Stimulated activated CD8-positive, alpha-beta memory T cell treated with anti-CD3 and anti-CD28 coated beads, Interleukin-4, amount 100 ng/mL, for 24 hours (primary cell): Measurements from ENCODE around the gene SPATA25.
A peak's percentile ranks its signal among the peaks of the same experiment; 100 is the strongest.

Experiments
- DNase-seq: peaks from one replicate; pipeline ENCODE4 v3.0.0-alpha.2; 2020; ENCODE audit warnings: low read depth

The SPATA25 gene

DNA sequence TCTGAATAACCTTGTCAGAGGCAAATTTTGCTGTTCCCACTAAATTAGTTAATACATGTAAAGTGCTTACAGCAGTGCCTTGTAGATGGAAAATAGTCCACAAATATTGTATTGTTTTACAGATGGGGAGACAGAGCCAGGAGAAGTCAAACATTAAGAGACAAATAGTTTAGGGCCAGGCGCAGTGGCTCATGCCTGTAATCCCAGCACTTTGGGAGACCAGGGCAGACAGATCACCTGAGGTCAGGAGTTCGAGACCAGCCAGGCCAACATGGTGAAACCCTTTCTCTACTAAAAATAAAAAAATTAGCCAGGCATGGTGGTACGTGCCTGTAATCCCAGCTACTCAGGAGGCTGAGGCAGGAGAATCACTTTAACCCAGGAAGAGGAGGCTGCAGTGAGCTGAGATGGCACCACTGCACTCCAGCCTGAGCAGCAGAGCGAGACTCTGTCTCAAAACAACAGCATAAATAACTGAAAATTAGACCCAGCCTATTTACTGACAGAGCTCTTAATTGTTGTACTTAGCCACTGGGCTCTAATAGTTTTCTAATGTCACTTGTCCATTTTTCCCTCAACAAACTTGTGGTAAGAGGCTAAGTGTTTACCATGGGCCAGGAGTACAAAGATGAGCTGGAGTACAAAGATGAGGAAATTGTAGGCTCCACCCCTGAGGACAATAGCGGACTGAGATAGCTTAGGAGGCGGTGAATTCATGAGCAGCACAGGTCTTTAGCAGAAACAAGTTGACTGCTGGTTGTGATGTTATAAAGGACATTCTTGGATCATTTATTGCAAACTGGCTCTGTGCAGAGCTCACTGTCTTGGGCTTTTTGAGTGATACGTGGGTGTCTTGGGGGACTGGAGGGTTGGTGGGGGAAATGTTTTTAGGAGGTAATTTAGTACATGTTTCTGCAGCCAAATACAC lies 23.6 kb downstream of the SPATA25 start:
- DNase-seq, result no peak

DNA sequence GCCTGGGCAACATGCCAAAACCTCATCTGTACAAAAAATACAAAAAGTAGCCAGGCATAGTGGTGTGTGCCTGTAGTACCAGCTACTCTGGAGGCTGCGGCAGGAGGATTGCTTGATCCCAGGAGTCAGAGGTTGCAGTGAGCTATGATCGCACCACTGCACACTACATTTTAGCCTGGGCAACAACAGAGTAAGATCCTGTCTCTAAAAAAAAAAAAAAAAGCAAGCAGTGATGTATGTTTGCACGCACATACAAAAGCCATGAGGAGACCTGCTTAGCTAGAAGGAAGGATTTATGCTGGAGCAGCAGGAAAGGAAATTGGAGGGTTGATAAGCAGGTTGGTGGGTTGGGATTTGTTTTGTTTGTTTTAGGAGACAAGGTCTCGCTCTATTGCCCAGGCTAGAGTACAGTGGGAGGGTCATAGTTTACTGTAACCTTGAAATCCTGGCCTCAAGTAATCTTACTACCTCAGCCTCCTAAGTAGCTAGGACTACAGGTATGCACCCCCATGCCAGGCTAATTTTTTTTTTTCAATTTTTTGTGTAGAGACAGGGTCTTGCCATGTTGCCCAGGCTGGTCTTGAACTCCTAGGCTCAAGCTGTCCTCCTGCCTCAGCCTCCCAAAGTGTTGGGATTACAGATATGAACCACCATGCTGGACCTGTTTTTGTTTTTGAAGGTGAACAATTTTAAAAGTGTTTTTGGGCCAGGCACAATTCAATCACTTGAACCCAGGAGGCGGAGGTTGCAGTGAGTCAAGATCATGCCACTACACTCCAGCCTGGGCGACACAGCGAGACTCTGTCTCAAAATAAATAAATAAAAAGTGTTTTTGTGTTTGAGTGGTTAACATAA lies 26.0 kb downstream of the SPATA25 start:
- DNase-seq, result no peak

DNA sequence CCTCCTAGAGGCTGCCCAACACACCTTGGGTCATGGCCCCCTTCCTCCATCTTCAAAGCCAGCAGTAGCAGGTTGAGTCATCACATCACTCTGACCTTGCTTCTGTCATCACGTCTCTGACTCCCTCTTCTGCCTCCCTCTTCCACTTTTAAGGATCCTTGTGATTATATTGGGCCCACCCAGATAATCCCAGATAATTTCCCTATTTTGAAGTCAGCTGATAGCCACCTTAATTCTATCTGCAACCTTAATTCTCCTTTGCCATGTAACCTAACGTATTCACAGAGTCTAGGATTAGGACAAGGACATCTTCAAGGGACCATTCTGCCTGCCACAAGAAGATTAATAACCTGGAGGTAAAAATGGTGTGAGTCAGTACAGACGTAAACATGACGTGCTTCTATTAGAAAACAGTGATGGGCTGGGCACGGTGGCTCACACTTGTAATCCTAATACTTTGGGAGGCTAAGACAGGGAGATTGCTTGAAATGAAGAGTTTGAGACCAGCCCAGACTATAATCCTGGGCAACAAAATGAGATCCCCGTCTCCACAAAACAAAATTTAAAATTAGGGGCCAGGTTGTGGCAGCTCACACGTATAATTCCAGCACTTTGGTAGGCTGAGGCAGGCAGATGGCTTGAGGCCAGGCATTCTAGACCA lies 26.7 kb downstream of the SPATA25 start:
- DNase-seq, result no peak

DNA sequence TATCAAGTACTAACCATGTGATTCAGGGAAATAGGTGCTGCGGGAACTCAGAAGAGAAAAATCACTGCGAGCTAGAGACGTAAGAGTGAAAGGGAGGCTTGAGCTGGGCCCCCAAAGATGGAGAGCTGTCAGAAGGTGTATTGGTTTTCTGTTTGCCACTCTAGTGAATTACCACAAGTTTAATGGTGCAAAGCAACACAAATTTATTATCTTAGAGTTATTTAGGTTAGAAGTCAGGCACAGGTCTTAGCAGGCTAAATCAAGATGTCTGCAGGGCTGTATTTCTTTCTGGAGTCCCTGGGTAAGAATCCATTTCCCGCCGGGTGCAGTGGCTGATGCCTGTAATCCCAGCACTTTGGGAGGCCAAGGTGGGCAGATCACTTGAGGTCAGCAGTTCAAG lies 27.5 kb downstream of the SPATA25 start:
- DNase-seq, result no peak

DNA sequence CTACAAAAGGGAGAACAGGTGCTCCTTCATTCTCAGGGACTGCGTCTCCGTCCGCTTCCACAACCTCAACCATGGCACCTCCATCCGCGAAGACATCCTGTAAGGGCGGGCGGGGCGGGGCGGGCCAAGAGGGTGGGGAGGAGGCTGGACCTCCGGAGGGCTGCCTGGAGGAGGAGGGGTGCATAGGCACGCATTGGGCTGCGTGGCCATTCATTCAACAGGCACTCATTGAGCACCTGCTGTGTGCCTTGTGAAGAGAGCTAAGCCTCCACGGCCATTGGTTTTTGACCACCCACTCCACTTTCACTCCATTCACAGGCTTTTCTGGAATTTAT lies 29.6 kb downstream of the SPATA25 start:
- peak; percentile 16 for DNase-seq

DNA sequence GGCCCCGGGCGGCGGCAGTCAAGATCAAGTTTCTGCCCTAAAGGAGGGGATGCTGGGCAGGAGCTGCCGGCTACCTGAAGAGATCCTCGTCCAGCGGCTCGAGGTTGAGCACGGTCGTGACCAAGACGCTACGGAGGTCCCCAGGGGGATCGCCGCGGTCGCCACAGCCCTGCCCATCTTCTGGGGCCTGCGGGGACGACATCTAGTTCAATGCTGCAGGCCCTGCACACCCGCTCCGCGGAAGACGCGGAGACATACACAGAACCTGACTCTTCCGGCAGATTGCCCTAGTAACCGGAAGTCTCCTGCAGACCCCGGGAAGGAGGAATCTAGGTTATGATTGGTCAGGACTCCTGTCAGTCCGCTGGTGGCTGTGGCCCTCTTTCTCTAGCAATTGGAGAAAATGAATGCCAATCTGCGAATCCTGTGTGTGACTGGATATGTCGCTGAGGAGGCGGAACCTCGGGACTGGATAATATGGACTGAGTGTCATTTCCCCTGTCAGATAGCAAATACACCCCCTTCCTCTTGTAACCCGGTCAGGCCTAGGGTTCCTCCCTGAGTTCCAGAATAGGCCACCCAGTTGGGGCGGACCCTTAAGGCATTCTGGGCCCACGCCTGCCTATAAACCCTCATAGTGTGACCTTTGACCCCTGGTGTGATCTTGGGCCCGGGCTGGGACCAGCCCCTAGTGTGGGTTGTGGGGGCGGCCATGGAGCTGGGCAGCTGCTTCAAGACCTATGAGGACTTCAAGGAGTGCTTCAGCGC lies 30.1 kb downstream of the SPATA25 start, which contains the start of the genes ACOT8 and ZSWIM3:
ACOT8 (minus strand) TSS at position 279 of the 768 bp plus-strand sequence; CDS start at position 202, 77 bp downstream.
ZSWIM3 (plus strand) TSS at position 501 of the 768 bp plus-strand sequence; CDS start at position 713, 212 bp downstream.
- peak; percentile 82 for DNase-seq

DNA sequence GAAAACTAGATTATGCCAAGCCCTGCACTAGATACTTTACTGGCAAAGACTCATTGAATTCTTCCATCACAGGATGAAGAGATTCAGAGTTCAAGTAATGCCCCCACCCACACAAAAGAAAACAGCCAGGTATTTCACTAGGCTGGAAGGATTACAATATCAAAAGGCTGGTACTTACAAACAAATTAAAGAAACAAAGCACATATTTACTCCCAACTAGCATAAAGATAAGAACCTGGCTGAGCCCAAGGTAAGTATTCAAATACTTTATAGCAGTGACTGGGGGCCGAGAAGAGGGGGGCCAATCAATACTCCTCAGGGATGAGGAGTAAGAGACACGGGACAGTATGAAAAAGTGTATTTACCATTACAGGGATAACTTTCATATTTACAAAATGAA lies 33.9 kb downstream of the SPATA25 start:
- DNase-seq, result no peak

DNA sequence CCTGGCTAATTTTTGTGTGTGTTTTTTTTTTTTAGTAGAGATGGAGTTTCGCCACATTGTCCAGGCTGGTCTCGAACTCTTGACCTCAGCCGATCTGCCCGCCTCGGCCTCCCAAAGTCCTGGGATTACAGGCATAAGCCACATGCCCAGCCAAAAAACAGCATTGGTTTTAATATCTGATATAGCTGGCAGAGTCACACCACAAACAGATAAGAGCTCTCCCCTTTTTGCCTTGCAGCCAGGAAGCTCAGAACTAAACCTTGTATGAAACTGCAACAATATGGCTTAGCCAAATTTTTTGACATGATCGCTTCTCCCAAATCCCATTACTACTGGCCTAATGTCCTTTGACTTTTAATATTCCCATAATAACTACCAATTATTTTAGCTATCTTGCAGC lies 35.1 kb downstream of the SPATA25 start:
- DNase-seq, result no peak

DNA sequence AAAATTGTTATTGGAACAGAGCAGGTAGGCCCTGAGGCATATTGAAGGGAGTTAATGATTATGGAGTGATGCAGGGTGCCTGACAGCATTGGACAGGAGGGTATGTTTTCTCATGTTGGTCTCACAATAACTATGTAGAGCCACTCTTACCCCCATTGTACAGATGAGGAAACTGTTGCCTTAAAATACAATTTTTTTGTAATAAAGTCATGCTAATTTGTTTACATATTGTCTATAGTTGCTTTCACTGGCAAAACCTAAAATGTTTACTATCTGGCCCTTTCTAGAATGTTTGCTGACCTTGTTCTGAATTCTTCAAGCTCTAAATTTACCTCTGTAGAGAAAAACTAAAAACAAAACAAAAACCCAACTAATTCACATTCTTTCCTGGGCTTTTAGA lies 35.9 kb downstream of the SPATA25 start:
- DNase-seq, result no peak

DNA sequence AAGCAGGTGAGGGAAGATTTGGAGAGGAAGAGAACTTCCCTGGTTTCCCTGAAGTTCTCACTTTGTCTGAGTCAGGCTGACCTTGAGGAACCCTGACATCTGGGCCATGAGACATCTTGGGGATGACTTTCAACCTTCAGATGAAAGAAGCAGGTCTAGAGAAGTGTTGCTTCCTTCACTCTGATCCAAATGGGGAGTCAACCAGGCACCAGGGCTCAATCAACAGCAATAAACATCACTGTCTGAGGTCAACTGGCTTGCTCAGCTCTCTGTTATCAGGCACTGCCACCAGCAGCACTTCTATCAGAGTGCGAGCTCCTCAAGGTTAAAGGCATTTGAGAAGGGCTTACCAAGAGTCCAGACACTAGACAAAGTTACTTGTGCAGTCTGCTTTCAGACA lies 36.5 kb downstream of the SPATA25 start:
- DNase-seq, result no peak

DNA sequence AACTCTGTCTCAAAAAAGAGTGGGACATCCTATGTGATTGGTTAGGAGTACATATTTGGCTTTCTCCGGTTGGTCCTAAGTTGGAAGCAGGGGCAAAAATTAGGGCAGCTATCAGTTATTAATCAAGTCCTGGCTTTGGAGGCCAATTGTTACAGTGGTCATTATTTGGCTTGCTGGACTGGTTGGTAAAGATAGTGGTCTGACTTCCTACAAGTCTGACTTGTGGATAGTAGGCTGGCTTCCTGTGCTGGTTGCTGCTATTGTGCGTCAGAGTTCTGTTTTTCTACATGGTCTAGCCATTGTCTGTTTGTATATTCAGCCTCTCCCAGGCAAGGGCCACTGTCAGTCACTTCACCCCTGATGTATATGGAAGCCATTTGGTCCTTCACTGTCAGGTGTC lies 37.2 kb downstream of the SPATA25 start:
- DNase-seq, result no peak

DNA sequence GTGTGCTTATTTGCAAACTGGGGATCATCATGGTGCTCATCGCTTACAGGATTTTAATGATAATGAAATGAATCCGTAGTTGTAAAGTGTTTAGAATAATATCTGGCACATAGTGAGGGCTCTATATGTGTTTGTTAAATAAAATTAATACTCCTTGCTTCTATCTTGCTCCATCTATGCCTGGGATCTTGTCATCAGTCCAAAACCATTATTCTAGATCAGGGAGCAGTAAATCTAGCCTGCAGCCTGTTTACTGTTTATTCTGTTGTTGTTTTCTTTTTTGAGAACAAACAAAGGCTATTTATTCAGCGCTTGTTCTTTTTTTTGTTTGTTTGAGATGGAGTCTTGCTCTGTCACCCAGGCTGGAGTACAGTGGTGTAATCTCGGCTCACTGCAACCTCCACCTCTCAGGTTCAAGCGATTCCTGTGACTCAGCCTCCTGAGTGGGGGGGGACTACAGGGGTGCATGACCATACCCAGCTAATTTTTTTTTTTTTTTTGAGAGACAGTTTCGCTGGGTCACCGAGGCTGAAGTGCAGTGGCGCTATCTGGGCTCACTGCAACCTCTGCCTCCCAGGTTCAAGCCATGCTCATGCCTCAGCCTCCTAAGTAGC lies 38.3 kb downstream of the SPATA25 start:
- no peak for DNase-seq

DNA sequence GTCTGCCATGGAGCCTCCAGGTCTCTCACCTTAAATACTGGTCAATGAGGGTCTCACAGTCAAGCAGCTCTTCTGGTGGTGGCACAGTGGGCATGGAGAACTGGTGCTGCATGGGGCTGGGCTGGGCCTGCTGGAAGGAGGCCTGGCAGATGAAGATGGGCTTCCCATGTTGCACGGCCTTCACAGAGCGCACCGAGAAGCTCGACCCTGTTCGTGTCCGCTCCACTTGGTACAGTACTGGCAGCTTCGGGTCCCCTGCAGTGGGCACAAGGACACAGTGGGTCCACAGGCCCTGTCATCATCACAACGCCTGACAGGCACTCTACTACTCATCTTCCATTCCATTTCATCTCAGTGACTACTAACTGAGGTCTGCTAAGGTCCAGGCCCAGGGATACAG lies 39.0 kb downstream of the SPATA25 start:
- no peak for DNase-seq

DNA sequence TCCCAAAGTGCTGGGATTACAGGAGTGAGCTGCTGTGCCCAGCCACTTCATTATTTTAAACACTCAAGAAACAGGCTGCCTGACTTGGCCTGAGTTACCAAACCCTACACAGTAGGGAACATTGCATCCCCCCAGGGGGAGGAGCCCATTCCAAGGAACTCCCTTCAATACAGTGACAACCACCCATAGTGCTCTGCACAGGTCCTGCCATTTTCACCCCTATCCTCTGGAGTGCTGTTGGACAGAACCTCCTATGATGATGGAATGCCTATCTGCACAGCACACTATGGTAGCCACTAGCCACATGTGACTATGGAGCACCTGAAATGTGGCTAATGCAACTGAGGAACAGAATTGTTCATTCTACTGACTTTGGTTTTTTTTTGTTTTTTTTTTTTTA lies 42.0 kb downstream of the SPATA25 start:
- no peak for DNase-seq

DNA sequence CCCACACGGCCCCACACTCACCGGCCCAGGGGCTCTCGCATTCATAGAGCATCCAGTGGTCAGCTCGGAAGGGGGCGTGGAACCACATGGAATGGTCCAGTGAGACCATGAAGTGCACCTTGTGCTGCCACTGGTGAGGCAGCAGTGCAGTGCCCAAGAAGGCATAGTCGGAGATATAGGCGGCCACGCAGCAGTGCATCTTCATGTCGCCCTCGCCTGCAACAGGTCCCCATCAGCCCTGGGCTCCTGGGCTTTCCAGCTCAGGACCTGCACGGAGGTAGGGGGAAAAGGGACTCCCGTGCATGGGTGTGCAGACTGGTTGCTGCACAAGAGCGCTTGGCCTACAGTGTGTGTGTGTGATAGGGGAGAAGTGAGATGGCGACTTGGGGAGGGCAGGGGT lies 43.9 kb downstream of the SPATA25 start:
- DNase-seq, result no peak

DNA sequence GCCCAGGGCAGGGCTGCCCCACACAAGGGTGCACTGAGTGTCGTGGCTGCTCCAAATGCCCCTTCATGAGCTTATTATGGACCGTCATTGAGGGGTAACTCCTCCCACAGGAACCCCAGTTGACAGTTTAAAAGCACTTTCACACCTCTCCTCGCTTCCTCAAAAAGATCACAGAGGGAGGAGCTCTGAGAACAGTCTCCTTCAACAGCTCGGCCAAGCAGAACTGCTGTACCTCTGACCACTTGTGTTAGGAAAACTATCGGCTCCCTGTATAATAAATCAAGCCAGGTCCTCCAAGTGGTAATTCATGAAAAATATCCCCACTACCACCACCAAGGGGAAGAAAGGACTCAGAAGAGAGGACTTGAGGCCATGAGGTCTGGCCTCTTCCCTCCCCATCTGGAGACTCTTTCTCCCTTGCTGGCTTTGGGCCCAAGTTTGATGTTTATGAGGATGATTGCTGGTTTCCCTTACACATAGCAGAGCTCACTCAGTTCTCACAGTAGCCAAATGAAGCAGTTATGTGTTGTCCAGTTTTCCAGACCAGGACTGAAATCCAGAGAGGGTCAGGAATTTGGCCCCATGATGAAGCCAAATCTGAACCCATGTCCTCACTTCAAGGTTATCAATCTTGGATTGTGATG lies 45.1 kb downstream of the SPATA25 start:
- no peak for DNase-seq

DNA sequence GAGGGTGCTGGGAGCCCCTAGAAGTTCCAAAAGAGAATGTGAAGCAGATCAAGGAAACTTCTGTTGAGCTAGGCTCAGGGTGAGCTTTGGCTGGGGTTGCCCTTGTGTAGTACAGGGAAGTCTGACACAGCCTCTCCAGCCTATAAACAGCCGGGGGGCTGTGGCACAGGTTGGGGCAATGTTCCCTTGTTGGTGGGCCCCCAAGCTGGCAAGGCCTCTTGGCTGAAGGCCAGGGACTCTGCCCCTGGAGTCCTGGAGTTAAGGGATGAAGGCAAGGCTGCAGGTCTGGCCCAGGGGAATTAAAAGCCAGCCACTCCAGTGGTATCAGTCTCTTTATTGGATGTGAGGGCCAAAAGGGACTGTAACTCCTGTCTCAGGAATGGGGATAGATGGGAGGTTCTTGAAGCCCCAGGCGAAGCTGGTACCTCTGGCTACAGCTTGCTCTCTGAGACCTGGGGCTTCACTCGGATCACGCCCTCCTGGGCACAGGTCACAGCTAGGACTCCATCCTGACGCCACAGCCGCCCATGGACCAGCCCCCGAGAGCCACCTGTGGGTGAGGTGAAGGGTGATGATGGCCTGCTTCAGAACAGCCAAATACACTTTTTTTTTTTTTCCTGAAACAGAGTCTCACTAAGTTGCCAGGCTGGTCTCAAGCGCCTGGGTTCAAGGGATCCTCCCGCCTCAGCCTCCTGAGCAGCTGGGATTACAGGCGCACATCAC lies 45.9 kb downstream of the SPATA25 start:
- DNase-seq, result no peak

DNA sequence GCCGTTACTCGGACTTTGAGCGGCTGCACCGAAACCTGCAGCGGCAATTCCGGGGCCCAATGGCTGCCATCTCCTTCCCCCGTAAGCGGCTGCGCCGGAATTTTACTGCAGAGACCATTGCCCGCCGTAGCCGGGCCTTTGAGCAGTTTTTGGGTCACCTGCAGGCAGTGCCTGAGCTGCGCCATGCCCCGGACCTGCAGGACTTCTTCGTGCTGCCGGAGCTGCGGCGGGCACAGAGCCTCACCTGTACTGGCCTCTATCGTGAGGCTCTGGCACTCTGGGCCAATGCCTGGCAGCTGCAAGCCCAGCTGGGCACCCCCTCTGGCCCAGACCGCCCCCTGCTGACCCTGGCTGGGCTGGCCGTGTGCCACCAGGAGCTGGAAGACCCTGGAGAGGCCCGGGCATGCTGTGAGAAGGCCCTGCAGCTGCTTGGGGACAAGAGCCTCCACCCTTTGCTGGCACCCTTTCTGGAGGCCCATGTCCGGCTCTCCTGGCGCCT lies 46.7 kb downstream of the SPATA25 start:
- DNase-seq, result no peak

DNA sequence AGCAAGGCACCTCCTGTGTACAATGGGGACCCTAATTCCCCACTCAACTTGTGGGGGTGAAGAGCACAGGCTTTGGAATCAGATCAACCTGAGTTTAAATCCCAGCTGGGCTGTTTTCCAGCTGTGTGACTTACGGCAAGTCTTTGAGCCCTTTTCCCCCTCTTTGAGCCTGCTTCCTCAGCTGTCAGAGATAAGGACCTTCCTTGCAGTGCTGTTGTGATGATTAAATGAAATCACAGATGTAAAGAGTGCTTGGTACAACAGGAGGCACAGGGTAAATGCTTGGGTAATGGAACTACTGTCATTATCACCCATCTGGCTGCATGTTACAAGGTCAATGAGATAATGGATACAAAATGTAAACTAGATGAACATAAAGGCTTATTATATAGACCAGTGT lies 50.6 kb downstream of the SPATA25 start:
- DNase-seq, result no peak
